Right forelimb (tissue), 1 donor: ENCODE measurements around the gene CASK.

Experiments
- DNase-seq: peaks from one replicate; pipeline ENCODE4 v3.0.0-alpha.2; 2018

CASK gene

GRCh38 chrX:41923211-41923977 lies at the start of gene CASK:
Gene CASK (minus strand): TSS chrX:41923554. CDS start chrX:41922988, 566 bp downstream.
- DNase-seq, result peak; percentile 93

DNA sequence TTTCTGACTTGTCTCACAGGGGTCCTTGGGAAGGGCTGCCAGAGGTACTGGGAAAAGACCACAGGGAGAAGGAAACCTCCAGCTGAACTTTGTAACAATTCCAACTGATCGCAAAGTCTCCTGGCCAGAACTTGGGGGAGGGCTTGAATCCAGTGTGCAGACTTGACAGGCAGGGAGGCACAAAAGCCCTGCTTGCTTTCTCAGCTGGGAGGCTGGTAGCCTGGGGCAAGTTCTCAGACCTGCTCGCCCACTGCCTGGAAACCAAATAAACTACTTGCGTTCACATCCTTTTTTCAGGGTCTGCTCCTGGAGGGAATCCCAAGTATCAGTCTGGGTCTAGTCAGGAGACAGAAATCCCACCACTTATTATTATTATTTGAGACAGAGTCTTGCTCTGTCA lies 48.0 kb upstream of the CASK start:
- no peak for DNase-seq

- DNase-seq, result no peak
These were observed 47.1 kb upstream of the CASK start for GRCh38 chrX:41970419-41970818.

GRCh38 chrX:41963348-41963747 lies 40.0 kb upstream of the CASK start:
- no peak for DNase-seq

DNA sequence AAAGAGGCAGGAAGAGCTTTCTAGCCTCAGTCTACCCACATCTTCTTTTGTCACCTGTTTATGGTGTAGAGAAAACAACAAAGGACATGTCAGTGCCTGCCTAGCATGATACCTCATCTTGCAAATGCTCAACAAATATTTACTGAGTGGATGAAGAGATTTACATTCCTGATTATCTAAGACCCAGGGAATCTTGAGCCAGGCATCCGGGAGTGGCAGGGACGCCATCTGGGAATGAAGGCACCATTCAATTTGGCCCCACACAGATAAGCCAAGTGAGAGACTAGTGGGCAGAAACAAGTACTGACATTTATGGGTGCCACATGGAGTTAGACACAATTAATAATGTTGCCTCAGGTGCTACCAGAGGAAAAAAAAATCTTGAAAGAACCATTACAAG lies 36.8 kb upstream of the CASK start:
- DNase-seq, result no peak

GRCh38 chrX:41958861-41959260 lies 35.5 kb upstream of the CASK start:
- DNase-seq, result no peak

GRCh38 chrX:41956027-41956426 lies 32.7 kb upstream of the CASK start:
- no peak for DNase-seq

DNA sequence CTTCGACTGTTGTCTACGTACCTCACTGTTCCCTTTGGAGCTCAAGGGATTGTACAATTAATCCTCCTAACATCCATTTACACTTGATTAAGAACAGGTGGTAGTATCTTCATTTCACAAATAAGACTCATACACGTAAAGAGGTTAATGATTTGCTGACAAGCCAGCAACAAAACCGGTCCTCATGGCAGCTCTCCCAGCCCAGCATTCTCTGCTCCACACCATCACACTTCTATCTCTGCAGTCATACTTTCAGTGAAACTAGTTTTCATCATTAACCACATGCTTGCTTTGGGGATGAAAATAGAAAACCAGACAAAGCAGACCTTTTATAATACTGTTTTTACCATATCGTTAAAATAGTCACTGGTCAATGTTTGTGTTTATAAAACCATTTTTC lies 28.7 kb upstream of the CASK start:
- no peak for DNase-seq

GRCh38 chrX:41946989-41947612 lies 23.7 kb upstream of the CASK start:
- DNase-seq, result no peak

DNA sequence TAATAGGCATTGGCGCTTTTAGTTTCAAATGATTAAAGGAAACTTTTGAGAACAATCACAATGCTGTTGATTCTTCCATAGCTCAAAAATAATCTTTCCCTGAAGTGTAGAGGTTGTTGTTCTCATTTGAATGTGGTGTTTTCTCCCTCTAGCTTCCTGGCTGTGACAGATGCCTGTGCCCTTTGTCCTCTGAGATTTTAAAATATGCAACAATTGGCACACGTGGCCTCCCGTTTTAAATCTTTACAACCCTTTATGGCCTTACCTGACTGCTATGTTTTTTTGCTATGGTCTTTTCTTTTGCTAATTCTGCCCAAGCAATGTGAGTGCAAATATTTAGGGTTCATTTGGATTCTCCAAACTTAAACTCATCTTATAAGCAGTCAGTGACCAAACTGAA lies 22.9 kb upstream of the CASK start:
- no peak for DNase-seq

DNA sequence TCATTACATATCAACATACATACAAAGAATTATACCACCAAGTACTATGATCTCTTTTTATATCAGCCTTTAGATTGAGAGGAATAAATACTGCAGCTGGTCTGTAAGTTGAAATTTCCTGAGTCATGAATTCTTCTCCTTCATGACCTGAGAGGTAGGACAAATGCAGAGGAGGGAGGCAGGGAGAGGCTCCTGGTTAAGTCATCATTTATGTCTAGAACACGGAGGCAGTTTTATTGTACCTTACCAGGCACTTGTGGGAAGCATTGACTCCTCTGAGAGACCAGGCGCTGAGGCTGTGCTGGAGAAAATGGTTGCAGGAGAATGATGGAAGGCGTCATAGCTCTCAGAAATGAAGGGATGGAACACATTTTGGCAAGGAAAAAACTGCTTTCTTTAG lies 12.5 kb upstream of the CASK start:
- DNase-seq, result no peak

- no peak for DNase-seq
These were observed 10.2 kb upstream of the CASK start for GRCh38 chrX:41933546-41933945.

GRCh38 chrX:41932885-41933284 lies 9.5 kb upstream of the CASK start:
- no peak for DNase-seq

- DNase-seq, result no peak
These were observed 8.2 kb upstream of the CASK start for GRCh38 chrX:41931591-41931990.

- DNase-seq, result no peak
These were observed 777 bp upstream of the CASK start for GRCh38 chrX:41923978-41924683.

GRCh38 chrX:41922431-41923151 lies 763 bp downstream of the CASK start:
- peak; percentile 66 for DNase-seq

DNA sequence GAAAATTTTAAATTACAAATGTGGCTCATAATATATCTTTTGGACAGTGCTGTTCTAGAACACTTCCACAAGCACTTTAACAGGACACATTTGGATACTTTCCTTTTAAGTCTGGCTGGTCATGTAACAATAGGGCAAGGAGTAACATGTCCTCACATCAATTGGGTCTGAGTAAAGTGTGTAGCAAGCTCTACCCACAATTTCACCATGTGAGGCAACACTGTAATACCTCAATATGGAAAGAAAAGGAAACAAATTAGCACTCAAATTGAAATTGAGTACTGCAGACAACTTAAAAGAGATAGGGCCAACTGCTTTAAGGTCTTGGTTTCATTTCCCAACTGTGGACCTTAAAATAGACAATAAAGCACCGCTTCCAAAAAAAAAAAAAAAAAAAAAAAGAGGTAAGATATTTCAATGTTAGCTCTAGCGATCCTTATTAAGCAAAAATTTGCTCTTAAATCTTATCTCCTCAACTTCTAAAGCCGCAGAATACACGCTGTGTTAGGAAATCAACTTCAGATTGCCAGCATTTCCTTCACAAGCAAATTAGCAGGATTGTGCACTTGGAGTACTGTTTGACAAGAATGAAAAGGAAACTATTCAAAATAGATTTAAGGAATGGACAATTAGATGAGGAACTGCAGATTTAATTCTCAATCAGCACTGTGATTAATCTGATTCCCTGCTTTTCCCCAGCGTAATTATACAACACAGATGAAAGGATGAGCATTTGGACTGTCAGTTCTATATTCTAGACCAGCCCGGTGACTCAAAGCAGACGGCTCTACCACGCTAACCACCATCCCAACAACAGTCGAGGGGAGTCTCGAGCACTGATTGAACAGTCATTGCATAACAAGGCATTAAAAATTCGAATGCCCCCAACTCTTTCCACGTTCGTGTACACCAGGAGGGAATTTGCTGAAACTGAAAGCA lies 1.6 kb downstream of the CASK start:
- DNase-seq, result no peak

GRCh38 chrX:41919870-41920269 lies 3.5 kb downstream of the CASK start:
- no peak for DNase-seq

DNA sequence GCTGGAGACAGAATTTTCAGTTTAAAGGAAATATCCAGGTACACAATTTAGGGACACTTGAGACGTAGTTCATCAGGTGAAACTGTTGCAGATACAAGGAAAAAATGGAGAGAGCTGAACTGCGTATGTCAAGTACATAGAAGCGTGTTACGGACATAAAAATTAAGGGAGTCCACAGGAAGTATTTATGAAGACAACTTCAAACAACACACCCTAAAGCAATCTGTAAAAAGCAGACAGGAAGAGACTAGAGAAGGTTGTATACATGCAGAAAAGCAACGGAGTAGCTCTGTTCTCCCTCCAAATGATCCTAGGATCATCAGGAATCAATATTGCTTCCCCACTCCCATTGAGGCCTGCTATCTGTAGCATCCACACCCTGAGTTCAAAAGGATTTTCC lies 5.8 kb downstream of the CASK start:
- no peak for DNase-seq

- DNase-seq, result no peak
These were observed 9.9 kb downstream of the CASK start for GRCh38 chrX:41913476-41913875.

GRCh38 chrX:41912923-41913322 lies 10.4 kb downstream of the CASK start:
- DNase-seq, result no peak

DNA sequence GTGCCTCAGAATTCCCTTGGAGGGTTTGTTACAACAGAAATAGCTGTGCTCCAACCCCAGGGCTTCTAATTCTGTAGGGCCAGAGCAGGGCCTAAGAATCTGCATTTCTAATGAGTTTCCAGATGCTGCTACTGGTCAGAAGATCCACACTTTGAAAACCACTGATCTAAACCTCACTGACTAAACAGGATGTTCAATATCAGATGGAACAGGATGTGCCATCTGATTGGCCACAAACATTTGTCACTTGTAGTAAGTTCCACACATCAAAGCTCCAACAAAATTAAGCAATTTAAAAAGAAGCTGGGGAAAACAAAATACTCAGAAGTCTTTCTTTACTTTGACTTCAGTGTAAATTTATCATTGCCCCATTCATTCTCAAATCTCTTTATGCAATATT lies 14.3 kb downstream of the CASK start:
- no peak for DNase-seq
